ENCODE data around the gene SURF4. TPM values are rescaled to one million over a fixed set of nuclear protein-coding genes. Genes with fewer than 3 reads are reported as not detected.
A peak's percentile ranks its signal among the peaks of the same experiment; 100 is the strongest.
"Not testable (repeated sequence)": the region's sequence is repeated elsewhere in the genome, so short reads cannot be mapped to it uniquely, and the experiment has no call there.

Gene SURF4
- total and polyA plus RNA-seq, 4 donors: 103 to 144 (median 118) TPM

GRCh38 chr9:133379153-133380086 lies 3.6 kb upstream of the SURF4 start:
- 83% methylated on average over 9 of the region's 14 CpGs for WGBS (ENCODE audit: insufficient coverage)
- H3K36me3 ChIP-seq (ENCODE audit: control insufficient read depth, insufficient read depth, low read length): no peaks in the 10 kb centered on the region
- H3K9me3 ChIP-seq (ENCODE audit: control insufficient read depth, insufficient read depth, low read length): no peaks in the 10 kb centered on the region
- H3K4me3 ChIP-seq (ENCODE audit: low read depth, low read length): no peak overlapping the region
- H3K27me3 ChIP-seq (ENCODE audit: control insufficient read depth, insufficient read depth, low read length): no peaks in the 10 kb centered on the region
- no peak for DNase-seq (ENCODE audit: low read depth in 4 of 6, low spot score in 6 of 6)
- H3K4me1 ChIP-seq (ENCODE audit: control insufficient read depth, insufficient read depth, low read length): peaks cover 13% of the 10 kb centered on the region
- no peak overlapping the region for H3K27ac ChIP-seq (ENCODE audit: low read depth, low read length)

GRCh38 chr9:133378408-133378962 lies 2.6 kb upstream of the SURF4 start:
- Histone ChIP-seq H3K27me3 (ENCODE audit: control insufficient read depth, insufficient read depth, low read length) (no peaks in the 10 kb centered on the region), H3K9me3 (ENCODE audit: control insufficient read depth, insufficient read depth, low read length) (no peaks in the 10 kb centered on the region), H3K4me1 (ENCODE audit: control insufficient read depth, insufficient read depth, low read length) (peaks cover 20% of the 10 kb centered on the region), H3K4me3 (ENCODE audit: low read depth, low read length) (no peak overlapping the region), H3K36me3 (ENCODE audit: control insufficient read depth, insufficient read depth, low read length) (peaks cover 2% of the 10 kb centered on the region), H3K27ac (ENCODE audit: low read depth, low read length) (no peak overlapping the region)
- 89% methylated on average over 1 of the region's 1 CpG for WGBS (ENCODE audit: insufficient coverage)
- no peak for DNase-seq (ENCODE audit: low read depth in 4 of 6, low spot score in 6 of 6)

DNA sequence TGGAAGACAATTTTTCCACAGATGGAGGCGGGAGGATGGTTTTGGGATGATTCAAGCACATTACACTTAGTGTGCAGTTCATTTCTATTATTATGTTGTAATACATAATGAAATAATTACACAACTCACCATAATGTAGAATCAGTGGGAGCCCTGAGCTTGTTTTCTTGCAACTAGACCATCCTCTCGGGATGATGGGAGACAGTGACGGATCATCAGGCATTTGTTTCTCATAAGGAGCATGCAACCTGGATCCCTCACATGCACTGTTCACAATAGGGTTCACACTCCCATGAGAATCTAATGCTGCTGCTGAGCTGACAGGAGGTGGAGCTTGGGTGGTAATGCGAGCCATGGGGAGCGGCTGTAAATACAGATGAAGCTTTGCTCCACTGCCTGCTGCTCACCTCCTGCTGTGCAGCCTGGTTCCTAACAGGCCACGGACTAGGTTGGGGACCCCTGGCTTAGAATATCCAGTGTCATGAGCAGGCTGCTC lies 1.9 kb upstream of the SURF4 start:
- Histone ChIP-seq H3K4me1 (ENCODE audit: control insufficient read depth, insufficient read depth, low read length) (peaks cover 25% of the 10 kb centered on the region), H3K36me3 (ENCODE audit: control insufficient read depth, insufficient read depth, low read length) (peaks cover 9% of the 10 kb centered on the region), H3K4me3 (ENCODE audit: low read depth, low read length) (no peak overlapping the region), H3K9me3 (ENCODE audit: control insufficient read depth, insufficient read depth, low read length) (no peaks in the 10 kb centered on the region), H3K27ac (ENCODE audit: low read depth, low read length) (no peak overlapping the region), H3K27me3 (ENCODE audit: control insufficient read depth, insufficient read depth, low read length) (no peaks in the 10 kb centered on the region)
- WGBS (ENCODE audit: insufficient coverage): 31% methylated on average over 3 of the region's 6 CpGs
- no peak for DNase-seq (ENCODE audit: low read depth in 4 of 6, low spot score in 6 of 6)

DNA sequence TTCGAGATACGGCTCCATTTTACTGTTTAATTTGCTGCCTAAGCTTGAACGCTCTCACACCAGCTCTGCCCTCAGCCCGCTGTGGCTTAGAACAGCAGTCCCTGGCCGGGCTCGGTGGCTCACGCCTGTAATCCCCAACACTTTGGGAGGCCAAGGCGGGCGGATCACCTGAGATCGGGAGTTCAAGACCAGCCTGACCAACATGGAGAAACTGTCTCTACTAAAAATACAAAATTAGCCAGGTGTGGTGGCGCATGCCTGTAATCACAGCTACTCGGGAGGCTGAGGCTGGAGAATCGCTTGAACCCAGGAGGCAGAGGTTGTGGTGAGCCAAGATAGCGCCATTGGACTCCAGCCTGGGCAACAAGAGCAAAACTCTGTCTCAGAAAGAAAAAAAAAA lies 1.4 kb upstream of the SURF4 start:
- not testable (repeated sequence) for DNase-seq (ENCODE audit: low read depth in 4 of 6, low spot score in 6 of 6); H3K4me3 ChIP-seq (ENCODE audit: low read depth, low read length); H3K27ac ChIP-seq (ENCODE audit: low read depth, low read length); H3K27me3 ChIP-seq (ENCODE audit: control insufficient read depth, insufficient read depth, low read length); H3K9me3 ChIP-seq (ENCODE audit: control insufficient read depth, insufficient read depth, low read length)
- Histone ChIP-seq H3K36me3 (ENCODE audit: control insufficient read depth, insufficient read depth, low read length) (peaks cover 12% of the 10 kb centered on the region), H3K4me1 (ENCODE audit: control insufficient read depth, insufficient read depth, low read length) (peaks cover 28% of the 10 kb centered on the region)
- WGBS (ENCODE audit: insufficient coverage): over 99% methylated on average over 11 of the region's 14 CpGs

DNA sequence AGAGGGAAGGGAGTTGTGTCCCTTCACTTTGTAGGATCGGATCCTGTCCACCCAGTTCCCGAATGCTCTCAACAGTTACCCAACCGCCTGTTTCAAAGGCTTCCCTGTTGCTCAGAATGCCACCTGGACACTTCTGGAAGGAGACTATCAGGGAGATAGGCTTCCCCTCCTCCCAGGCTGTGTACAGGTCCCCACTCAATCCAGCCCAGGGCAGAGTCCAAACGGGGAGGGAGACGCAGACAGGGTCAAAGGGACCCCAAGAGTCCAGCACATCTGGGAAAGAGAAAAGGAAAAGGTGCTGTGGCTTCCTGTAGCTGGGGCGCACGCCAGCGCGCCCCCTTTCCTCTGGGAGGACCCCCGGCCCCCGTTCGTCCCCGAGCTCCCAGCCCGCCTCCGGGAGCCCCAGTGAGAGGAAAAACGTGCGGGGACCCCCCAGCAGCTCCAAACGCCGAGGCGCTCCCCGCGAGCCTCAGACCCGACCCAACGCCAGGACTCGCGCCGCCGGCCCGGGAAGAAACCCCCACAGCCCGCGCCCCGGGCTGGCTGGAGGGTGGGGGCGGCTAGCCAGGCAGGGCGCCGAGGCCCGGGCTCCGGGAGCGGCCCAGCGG lies 640 bp downstream of the SURF4 start:
- DNase-seq (ENCODE audit: low read depth in 4 of 6, low spot score in 6 of 6): peak in 2 of 6 donors; percentile 45 to 60
- WGBS (ENCODE audit: insufficient coverage): under 1% methylated on average over 39 of the region's 39 CpGs

DNA sequence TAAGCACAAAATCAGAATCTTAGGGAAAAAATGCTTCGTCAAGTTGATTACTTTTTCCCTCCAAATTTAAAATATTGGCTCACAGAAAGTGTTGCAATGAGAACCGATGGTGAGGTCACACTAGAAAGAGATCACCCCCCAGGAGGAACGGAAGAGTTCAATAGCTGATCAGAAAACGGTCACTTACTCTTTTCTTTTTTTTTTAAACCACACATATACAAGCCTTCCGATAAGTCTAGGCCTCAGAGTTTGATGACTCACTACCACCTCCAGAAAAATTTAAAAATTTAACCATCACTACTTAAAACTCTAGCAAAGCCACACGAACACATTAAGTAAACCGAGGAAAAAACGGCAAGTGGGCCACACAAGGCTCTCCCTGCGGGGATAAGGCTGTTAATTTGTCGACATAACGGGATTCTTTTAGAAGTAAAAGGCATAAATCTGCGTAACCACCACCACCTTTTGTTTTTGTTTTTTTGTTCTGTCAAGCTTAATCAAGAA lies 1.2 kb downstream of the SURF4 start:
- Histone ChIP-seq H3K27ac (ENCODE audit: low read depth, low read length) (peak overlapping the region; percentile 57), H3K9me3 (ENCODE audit: control insufficient read depth, insufficient read depth, low read length) (no peaks in the 10 kb centered on the region), H3K36me3 (ENCODE audit: control insufficient read depth, insufficient read depth, low read length) (peaks cover 34% of the 10 kb centered on the region), H3K27me3 (ENCODE audit: control insufficient read depth, insufficient read depth, low read length) (no peaks in the 10 kb centered on the region), H3K4me3 (ENCODE audit: low read depth, low read length) (peak overlapping the region; percentile 73), H3K4me1 (ENCODE audit: control insufficient read depth, insufficient read depth, low read length) (peaks cover 44% of the 10 kb centered on the region)
- WGBS (ENCODE audit: insufficient coverage): 44% methylated on average over 3 of the region's 12 CpGs
- no peak for DNase-seq (ENCODE audit: low read depth in 4 of 6, low spot score in 6 of 6)

More for the DNA sequence above, 640 bp downstream of the SURF4 start:
- Histone ChIP-seq H3K4me3 (ENCODE audit: low read depth, low read length) (peak overlapping the region; percentile 73), H3K27ac (ENCODE audit: low read depth, low read length) (peak overlapping the region; percentile 57), H3K36me3 (ENCODE audit: control insufficient read depth, insufficient read depth, low read length) (peaks cover 29% of the 10 kb centered on the region), H3K27me3 (ENCODE audit: control insufficient read depth, insufficient read depth, low read length) (no peaks in the 10 kb centered on the region), H3K4me1 (ENCODE audit: control insufficient read depth, insufficient read depth, low read length) (peaks cover 44% of the 10 kb centered on the region), H3K9me3 (ENCODE audit: control insufficient read depth, insufficient read depth, low read length) (no peaks in the 10 kb centered on the region)

- H3K27me3 ChIP-seq (ENCODE audit: control insufficient read depth, insufficient read depth, low read length): no peaks in the 10 kb centered on the region
- H3K27ac ChIP-seq (ENCODE audit: low read depth, low read length): no peak overlapping the region
- no peak overlapping the region for H3K4me3 ChIP-seq (ENCODE audit: low read depth, low read length)
- H3K9me3 ChIP-seq (ENCODE audit: control insufficient read depth, insufficient read depth, low read length): no peaks in the 10 kb centered on the region
- no peak for DNase-seq (ENCODE audit: low read depth in 4 of 6, low spot score in 6 of 6)
- WGBS (ENCODE audit: insufficient coverage): 85% methylated on average over 7 of the region's 7 CpGs
- peaks cover 49% of the 10 kb centered on the region for H3K36me3 ChIP-seq (ENCODE audit: control insufficient read depth, insufficient read depth, low read length)
- peaks cover 59% of the 10 kb centered on the region for H3K4me1 ChIP-seq (ENCODE audit: control insufficient read depth, insufficient read depth, low read length)
Observed at GRCh38 chr9:133372144-133372543, 3.7 kb downstream of the SURF4 start.

DNA sequence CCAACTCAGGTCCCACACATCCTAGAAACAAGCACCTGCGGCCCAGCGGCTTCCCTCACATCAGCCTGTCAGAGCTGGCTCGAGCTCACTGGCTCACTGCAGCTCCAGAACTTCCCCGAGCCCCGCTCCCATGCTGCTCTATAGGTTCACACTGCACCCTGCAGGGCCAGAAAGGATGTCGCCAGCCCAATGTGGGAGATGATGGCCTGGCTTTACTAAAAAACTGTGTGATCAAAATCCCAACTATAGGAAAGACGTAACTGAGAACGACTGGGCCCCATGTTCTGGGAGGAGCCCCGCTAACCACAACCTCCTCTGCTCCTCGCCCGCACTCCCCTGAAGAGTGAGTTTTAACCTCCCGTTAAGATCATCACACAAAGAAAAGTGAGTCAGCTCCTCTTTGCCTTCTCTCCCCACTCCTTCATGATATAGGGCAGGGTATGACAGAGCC lies 4.6 kb downstream of the SURF4 start:
- WGBS (ENCODE audit: insufficient coverage): 68% methylated on average over 7 of the region's 12 CpGs
- no peak overlapping the region for H3K4me3 ChIP-seq (ENCODE audit: low read depth, low read length)
- H3K4me1 ChIP-seq (ENCODE audit: control insufficient read depth, insufficient read depth, low read length): peaks cover 51% of the 10 kb centered on the region
- DNase-seq (ENCODE audit: low read depth in 4 of 6, low spot score in 6 of 6): no peak
- no peak overlapping the region for H3K27ac ChIP-seq (ENCODE audit: low read depth, low read length)
- no peaks in the 10 kb centered on the region for H3K27me3 ChIP-seq (ENCODE audit: control insufficient read depth, insufficient read depth, low read length)
- H3K9me3 ChIP-seq (ENCODE audit: control insufficient read depth, insufficient read depth, low read length): no peaks in the 10 kb centered on the region
- peaks cover 58% of the 10 kb centered on the region for H3K36me3 ChIP-seq (ENCODE audit: control insufficient read depth, insufficient read depth, low read length)

- DNase-seq (ENCODE audit: low read depth in 4 of 6, low spot score in 6 of 6): no peak
- Histone ChIP-seq H3K4me3 (ENCODE audit: low read depth, low read length) (no peak overlapping the region), H3K4me1 (ENCODE audit: control insufficient read depth, insufficient read depth, low read length) (peaks cover 51% of the 10 kb centered on the region), H3K9me3 (ENCODE audit: control insufficient read depth, insufficient read depth, low read length) (no peaks in the 10 kb centered on the region), H3K27ac (ENCODE audit: low read depth, low read length) (no peak overlapping the region), H3K36me3 (ENCODE audit: control insufficient read depth, insufficient read depth, low read length) (peaks cover 63% of the 10 kb centered on the region), H3K27me3 (ENCODE audit: control insufficient read depth, insufficient read depth, low read length) (no peaks in the 10 kb centered on the region)
- 92% methylated on average over 4 of the region's 9 CpGs for WGBS (ENCODE audit: insufficient coverage)
Observed at GRCh38 chr9:133370685-133371084, 5.2 kb downstream of the SURF4 start.

Data from spinal cord (tissue), 10 donors.